Measurements from ENCODE around the gene MYO5A. TPM values are rescaled to one million over a fixed set of nuclear protein-coding genes. Genes with fewer than 3 reads are reported as not detected.

Gene MYO5A
- polyA plus RNA-seq, 3 donors = 6.9 to 33.5 (median 16.6) TPM

- no CpG with 5 or more reads among the region's 2 CpGs for WGBS (ENCODE audit: insufficient coverage)
- Histone ChIP-seq H3K27ac (ENCODE audit: low read depth in 1 of 2, low read length in 2 of 2) (no peak overlapping the region), H3K27me3 (ENCODE audit: control insufficient read depth in 2 of 2, insufficient read depth in 2 of 2, low read length in 2 of 2) (peaks cover 3 to 5% of the 10 kb centered on the region in 2 donors), H2AFZ (ENCODE audit: insufficient read depth, low read depth, low read length, poor library complexity, severe bottlenecking) (no peak overlapping the region), H3K4me1 (ENCODE audit: control insufficient read depth in 1 of 2, insufficient read depth in 2 of 2, low read length in 2 of 2) (no peaks in the 10 kb centered on the region), H4K20me1 (ENCODE audit: insufficient read depth, low read length) (no peaks in the 10 kb centered on the region), H3K9ac (ENCODE audit: insufficient read depth, low read length, poor library complexity, severe bottlenecking) (no peak overlapping the region), H3K79me2 (ENCODE audit: insufficient read depth, low read length) (no peaks in the 10 kb centered on the region), H3K36me3 (replicated peaks in 1 of 2; ENCODE audit: control insufficient read depth in 1 of 2, insufficient read depth in 2 of 2, low read length in 2 of 2) (peaks cover 2 to 4% of the 10 kb centered on the region in 2 donors), H3K9me3 (replicated peaks in 1 of 2; ENCODE audit: control insufficient read depth in 1 of 2, insufficient read depth in 1 of 2, low read length in 2 of 2) (no peaks in the 10 kb centered on the region), H3K4me3 (replicated peaks in 1 of 3; ENCODE audit: low read depth in 2 of 3, low read length in 3 of 3) (no peak overlapping the region), H3K4me2 (replicated peaks; ENCODE audit: extremely low read depth, low read length, poor library complexity, severe bottlenecking) (no peak overlapping the region)
- H3K4me3 Mint-ChIP-seq = no peak overlapping the region
- H3K4me1 Mint-ChIP-seq = peaks cover 15% of the 10 kb centered on the region
- no peak overlapping the region for H3K27ac Mint-ChIP-seq
- peaks cover 2 to 13% (median 4%) of the 10 kb centered on the region in 3 donors for H3K27me3 Mint-ChIP-seq (ENCODE audit: low read depth in 3 of 3)
- no peak for DNase-seq
- H3K36me3 Mint-ChIP-seq = peaks cover 13 to 16% of the 10 kb centered on the region in 2 donors
- no peak for TF ChIP-seq CTCF (IDR thresholded peaks at IDR 0.05)
- H3K9me3 Mint-ChIP-seq = peaks cover 0 to 7% (median 2%) of the 10 kb centered on the region in 7 donors
- intact Hi-C loops (cut with micrococcal nuclease) = no loop called here
Observed at GRCh38 chr15:52301265-52301847, 227.3 kb downstream of the MYO5A start.

- Mint-ChIP-seq H3K27me3 (ENCODE audit: low read depth in 3 of 3) (peaks cover 30 to 47% (median 34%) of the 10 kb centered on the region in 3 donors), H3K4me3 (peak within 1 kb of the TSS; percentile 40 to 57), H3K27ac (no peak within 1 kb of the TSS), H3K9me3 (peaks cover 0 to 4% (median 0%) of the 10 kb centered on the region in 7 donors), H3K4me1 (peaks cover 27% of the 10 kb centered on the region), H3K36me3 (peaks cover 0 to 3% of the 10 kb centered on the region in 2 donors)
- DNase-seq = no peak
- no peaks in the 10 kb centered on the region for H3K79me2 ChIP-seq (ENCODE audit: insufficient read depth, low read length)
- peak within 1 kb of the TSS; percentile 15 for H3K9ac ChIP-seq (ENCODE audit: insufficient read depth, low read length, poor library complexity, severe bottlenecking)
- peak within 1 kb of the TSS in 1 of 3 experiments; percentile 49 for H3K4me3 ChIP-seq (replicated peaks in 1 of 3; ENCODE audit: low read depth in 2 of 3, low read length in 3 of 3)
- H3K36me3 ChIP-seq (replicated peaks in 1 of 2; ENCODE audit: control insufficient read depth in 1 of 2, insufficient read depth in 2 of 2, low read length in 2 of 2) = no peaks in the 10 kb centered on the region
- peak within 1 kb of the TSS; percentile 72 for H3K4me2 ChIP-seq (replicated peaks; ENCODE audit: extremely low read depth, low read length, poor library complexity, severe bottlenecking)
- no peak within 1 kb of the TSS for H2AFZ ChIP-seq (ENCODE audit: insufficient read depth, low read depth, low read length, poor library complexity, severe bottlenecking)
- intact Hi-C loops (cut with micrococcal nuclease) = no loop called here
- TF ChIP-seq CTCF (IDR thresholded peaks at IDR 0.05) = no peak
- no peaks in the 10 kb centered on the region for H3K9me3 ChIP-seq (replicated peaks in 1 of 2; ENCODE audit: control insufficient read depth in 1 of 2, insufficient read depth in 1 of 2, low read length in 2 of 2)
- H3K4me1 ChIP-seq (ENCODE audit: control insufficient read depth in 1 of 2, insufficient read depth in 2 of 2, low read length in 2 of 2) = peaks cover 21 to 31% of the 10 kb centered on the region in 2 donors
- H3K27ac ChIP-seq (ENCODE audit: low read depth in 1 of 2, low read length in 2 of 2) = no peak within 1 kb of the TSS
- H3K27me3 ChIP-seq (ENCODE audit: control insufficient read depth in 2 of 2, insufficient read depth in 2 of 2, low read length in 2 of 2) = peaks cover 24 to 32% of the 10 kb centered on the region in 2 donors
- under 1% methylated on average over 65 of the region's 65 CpGs for WGBS (ENCODE audit: insufficient coverage)
- no peaks in the 10 kb centered on the region for H4K20me1 ChIP-seq (ENCODE audit: insufficient read depth, low read length)
Observed at GRCh38 chr15:52295421-52296001, 233.2 kb downstream of the MYO5A start, which contains the start of gene MYO5C. MYO5C (minus strand) TSS chr15:52295804; CDS start chr15:52295636, 168 bp downstream.
